K562 (cell line): Measurements from ENCODE around the gene HDLBP.

Experiments
- EZH2 ChIP-seq: IDR thresholded peaks from 2 replicates; pipeline ENCODE4 v1.6.1; 2012; ENCODE audit warnings: low read depth, mild to moderate bottlenecking, inconsistent platforms, low read length, borderline replicate concordance
- TF ChIP-seq, protein P1 (sequence below): sonication (generic); formaldehyde crosslinking; IDR thresholded peaks from 2 replicates; pipeline ENCODE4 v1.8.1; 2023; ENCODE audit warnings: mild to moderate bottlenecking, missing genetic modification reagents

DNA sequence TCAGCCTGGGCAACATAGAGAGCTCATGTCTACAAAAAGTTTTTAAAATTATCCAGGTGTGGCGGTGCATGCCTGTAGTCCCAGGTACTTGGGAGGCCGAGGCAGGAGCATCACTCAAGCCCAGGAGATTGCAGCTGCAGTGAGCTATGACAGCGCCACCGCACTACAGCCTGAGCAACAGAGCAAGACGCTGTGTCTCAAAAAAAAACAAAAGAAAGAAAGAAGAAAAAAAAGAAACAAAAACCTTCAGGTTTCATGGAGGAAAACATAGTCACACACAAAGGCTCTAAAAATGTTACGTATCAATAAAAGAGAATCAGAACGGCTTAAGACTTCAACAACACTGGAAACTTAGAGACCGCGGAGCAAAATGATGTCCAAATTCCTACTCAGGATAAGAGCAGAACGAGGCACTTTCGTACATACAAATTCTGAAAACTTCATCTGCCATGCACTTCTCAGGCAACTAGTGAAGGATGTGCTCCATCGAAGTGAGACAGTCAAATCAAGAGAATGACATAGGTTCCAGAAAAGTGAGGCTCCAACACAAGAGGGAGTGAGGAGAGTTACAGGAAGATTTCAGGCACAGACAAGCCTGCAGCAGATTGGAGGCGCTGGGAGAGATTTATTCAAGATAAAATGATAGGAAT lies 4.4 kb downstream of the HDLBP start:
- TF ChIP-seq, protein P1, sequence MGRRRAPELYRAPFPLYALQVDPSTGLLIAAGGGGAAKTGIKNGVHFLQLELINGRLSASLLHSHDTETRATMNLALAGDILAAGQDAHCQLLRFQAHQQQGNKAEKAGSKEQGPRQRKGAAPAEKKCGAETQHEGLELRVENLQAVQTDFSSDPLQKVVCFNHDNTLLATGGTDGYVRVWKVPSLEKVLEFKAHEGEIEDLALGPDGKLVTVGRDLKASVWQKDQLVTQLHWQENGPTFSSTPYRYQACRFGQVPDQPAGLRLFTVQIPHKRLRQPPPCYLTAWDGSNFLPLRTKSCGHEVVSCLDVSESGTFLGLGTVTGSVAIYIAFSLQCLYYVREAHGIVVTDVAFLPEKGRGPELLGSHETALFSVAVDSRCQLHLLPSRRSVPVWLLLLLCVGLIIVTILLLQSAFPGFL (CRISPR knock-in tag): no peak
- TF ChIP-seq EZH2: no peak
